HepG2 (cell line): ENCODE data around the gene IGFN1. TPM values are rescaled to one million over a fixed set of nuclear protein-coding genes. Genes with fewer than 3 reads are reported as not detected.
A peak's percentile ranks its signal among the peaks of the same experiment; 100 is the strongest.

Experiments
- ATAC-seq: fragments of 200-7000 bp; cut with Tn5 transposase; 3 replicates; pipeline ENCODE4 v1.9.1; 2020; ENCODE audit warnings: mild to moderate bottlenecking, moderate library complexity
- BruUV-seq: library from RNA; stranded (reverse); fragments of 400-500 nt; replicated peaks from 2 replicates; lab custom pipeline; 2021; lab: Mats Ljungman, UMichigan
- CTCF ChIA-PET: fragments of 300-600 bp; formaldehyde crosslinking; extraction: SDS; loops from one replicate; lab custom pipeline; 2021; ENCODE audit warnings: low total read pairs, inconsistent platforms, low intra/inter-chr PET ratio; lab: Yijun Ruan, JAX
- POLR2A ChIA-PET: fragments of 350-600 bp; sonication (Branson Sonifier 250); formaldehyde crosslinking; loops from one replicate; lab custom pipeline; 2020; ENCODE audit warnings: antibody characterized with exemption, inconsistent platforms; lab: Yijun Ruan, JAX
- DNase-seq: peaks from one replicate; pipeline ENCODE4 v3.0.0-alpha.2; 2015; ENCODE audit warnings: low spot score
- FAIRE-seq: peaks from 3 replicates; lab custom pipeline; 2011; peaks lifted over from hg19 to GRCh38; lab: Jason Lieb, UNC
- H2AFZ ChIP-seq: one replicate; pipeline ENCODE4 v1.6.1; 2011; ENCODE audit warnings: low read length, inconsistent platforms
- H3K27ac ChIP-seq: fragments of 300-600 bp; 3 replicates; pipeline ENCODE4 v1.8.0; 2011; ENCODE audit warnings: mixed run types, mild to moderate bottlenecking, mixed read lengths, low read length, inconsistent platforms; ENCODE audit not compliant: insufficient read depth; ENCODE audit errors: extremely low read length
- H3K27me3 ChIP-seq, 2 experiments: fragments of 200-600 bp in 1 of 2; 2 replicates in 1 of 2; 3 replicates in 1 of 2; pipeline versions ENCODE4 v1.6.0 to v1.8.0; 2011; ENCODE audit warnings: low read length in 2 of 2, mild to moderate bottlenecking in 2 of 2, moderate library complexity in 2 of 2, inconsistent platforms in 1 of 2; ENCODE audit not compliant: insufficient read depth in 2 of 2, control insufficient read depth in 1 of 2
- H3K36me3 ChIP-seq, 2 experiments: fragments of 200-600 bp in 1 of 2; replicated peaks in 1 of 2; 2 replicates in 1 of 2; 3 replicates in 1 of 2; pipeline versions ENCODE4 v1.5.1 to v1.8.0; 2011; ENCODE audit warnings: low read length in 2 of 2, inconsistent platforms in 1 of 2; ENCODE audit not compliant: insufficient read depth in 2 of 2, control insufficient read depth in 1 of 2
- H3K4me1 ChIP-seq: 2 replicates; pipeline ENCODE4 v1.5.1; 2012; ENCODE audit warnings: low read length, inconsistent platforms; ENCODE audit not compliant: insufficient read depth
- H3K4me2 ChIP-seq: 2 replicates; pipeline ENCODE4 v1.6.0; 2011; ENCODE audit warnings: low read depth, low read length, inconsistent platforms
- H3K4me3 ChIP-seq, 3 experiments: fragments of 200-600 bp in 1 of 3; sonication (generic), shearing (Covaris generic) in 1 of 3; replicated peaks in 1 of 3; 2 replicates each; pipeline ENCODE4 v1.5.1; 2011 to 2016; ENCODE audit warnings: low read length in 3 of 3, inconsistent platforms in 2 of 3, low read depth in 2 of 3, mild to moderate bottlenecking in 2 of 3, control low read depth in 1 of 3, mixed read lengths in 1 of 3; ENCODE audit not compliant: insufficient read depth in 1 of 3
- H3K79me2 ChIP-seq: one replicate; pipeline ENCODE4 v1.6.1; 2011; ENCODE audit warnings: low read length, inconsistent platforms; ENCODE audit not compliant: insufficient read depth
- H3K9ac ChIP-seq: 2 replicates; pipeline ENCODE4 v1.6.0; 2011; ENCODE audit warnings: mild to moderate bottlenecking, low read depth, low read length, inconsistent platforms; ENCODE audit not compliant: insufficient read depth
- H3K9me3 ChIP-seq: 2 replicates; pipeline ENCODE4 v1.5.1; 2012; ENCODE audit warnings: mild to moderate bottlenecking, low read length
- H4K20me1 ChIP-seq: 2 replicates; pipeline ENCODE4 v1.6.0; 2011; ENCODE audit warnings: inconsistent platforms, mild to moderate bottlenecking, low read length, moderate library complexity; ENCODE audit not compliant: insufficient read depth
- ARNTL ChIP-seq: sonication (generic); formaldehyde crosslinking; IDR thresholded peaks from 2 replicates; pipeline ENCODE4 v1.4.0; 2020; ENCODE audit warnings: mild to moderate bottlenecking, missing genetic modification reagents
- POGZ ChIP-seq: sonication (generic); formaldehyde crosslinking; IDR thresholded peaks from 2 replicates; pipeline ENCODE4 v1.4.0; 2020; ENCODE audit warnings: mild to moderate bottlenecking, missing genetic modification reagents
- RFX5 ChIP-seq: IDR thresholded peaks from 2 replicates; pipeline ENCODE4 v1.6.1; 2011; ENCODE audit warnings: low read depth, low read length, improper control_type of control experiment
- SMAD1 ChIP-seq: sonication (generic); formaldehyde crosslinking; IDR thresholded peaks from 2 replicates; pipeline ENCODE4 v1.4.0; 2020; ENCODE audit warnings: missing genetic modification reagents, low read depth, mild to moderate bottlenecking, borderline replicate concordance
- SSRP1 ChIP-seq: IDR thresholded peaks from 2 replicates; pipeline ENCODE4 v1.6.1; 2016; ENCODE audit warnings: control low read depth
- ZNF121 ChIP-seq: sonication (generic); formaldehyde crosslinking; IDR thresholded peaks from 2 replicates; pipeline ENCODE4 v1.5.0; 2020; ENCODE audit warnings: mild to moderate bottlenecking, missing genetic modification reagents
- ZNF30 ChIP-seq: sonication (generic); formaldehyde crosslinking; IDR thresholded peaks from 2 replicates; pipeline ENCODE4 v1.5.0; 2020; ENCODE audit warnings: mild to moderate bottlenecking, missing genetic modification reagents
- ZNF446 ChIP-seq: sonication (generic); formaldehyde crosslinking; IDR thresholded peaks from 2 replicates; pipeline ENCODE4 v1.5.0; 2020; ENCODE audit warnings: mild to moderate bottlenecking, missing genetic modification reagents
- ZNF468 ChIP-seq: sonication (generic); formaldehyde crosslinking; IDR thresholded peaks from 2 replicates; pipeline ENCODE4 v1.8.0; 2022; ENCODE audit warnings: mild to moderate bottlenecking, moderate library complexity, missing genetic modification reagents
- ZNF501 ChIP-seq: sonication (generic); formaldehyde crosslinking; IDR thresholded peaks from 2 replicates; pipeline ENCODE4 v1.5.1; 2020; ENCODE audit warnings: mild to moderate bottlenecking, moderate library complexity, missing genetic modification reagents
- ZNF564 ChIP-seq: sonication (generic); formaldehyde crosslinking; IDR thresholded peaks from 2 replicates; pipeline ENCODE4 v1.8.1; 2023; ENCODE audit warnings: mild to moderate bottlenecking, missing genetic modification reagents
- ZNF569 ChIP-seq: sonication (generic); formaldehyde crosslinking; IDR thresholded peaks from 2 replicates; pipeline ENCODE4 v1.5.0; 2020; ENCODE audit warnings: mild to moderate bottlenecking, missing genetic modification reagents, moderate library complexity, borderline replicate concordance
- ZNF607 ChIP-seq: sonication (generic); formaldehyde crosslinking; IDR thresholded peaks from 2 replicates; pipeline ENCODE4 v1.5.1; 2020; ENCODE audit warnings: missing genetic modification reagents, mild to moderate bottlenecking, borderline replicate concordance
- ZNF749 ChIP-seq: sonication (generic); formaldehyde crosslinking; IDR thresholded peaks from 2 replicates; pipeline ENCODE4 v1.8.0; 2022; ENCODE audit warnings: mild to moderate bottlenecking, missing genetic modification reagents, moderate library complexity, borderline replicate concordance
- WGBS: methylation state at CpG from one replicate; pipeline ENCODE4 v1.1.6; 2017; ENCODE audit warnings: low lambda C conversion rate; 5-methylcytosine and 5-hydroxymethylcytosine counted together
- in situ Hi-C: cut with HindIII; loops from 2 replicates; pipeline ENCODE4 v1.10.0; 2017; ENCODE audit warnings: low pct_unique_long_range_greater_than_20kb; ENCODE audit not compliant: extremely low pct_ligation_motif_present
- intact Hi-C: fragments of 100-400 bp; cut with micrococcal nuclease; formaldehyde crosslinking; loops from one replicate; pipeline ENCODE4 v1.10.0; 2022; ENCODE audit not compliant: unreplicated experiment
- polyA plus RNA-seq, 8 experiments: library from polyadenylated mRNA; depleted of rRNA in 3 of 8; stranded (reverse) in 7 of 8; unstranded in 1 of 8; fragments of >200 nt; fragmentation: Illumina TruSeq in 4 of 8; extraction: Trizol in 4 of 8; gene quantifications; 2 replicates each; pipeline versions ENCODE4 v1.2.1 to v1.2.3, GENCODE V29; 2011 to 2016; ENCODE audit warnings: low read depth in 4 of 8, missing spikeins in 1 of 8, mixed read lengths in 1 of 8; ENCODE audit not compliant: insufficient read depth in 1 of 8
- total RNA-seq, 5 experiments: library from RNA; depleted of rRNA; stranded (reverse); fragments of >200 nt; fragmentation: Illumina TruSeq; extraction: Trizol; gene quantifications; 2 replicates each; pipeline ENCODE4 v1.2.3, GENCODE V29; 2016; ENCODE audit warnings: low read depth in 1 of 5
- TF ChIP-seq, protein P1 (sequence below): sonication (generic); formaldehyde crosslinking; IDR thresholded peaks from 2 replicates; pipeline ENCODE4 v1.4.0; 2020; ENCODE audit warnings: missing genetic modification reagents, borderline replicate concordance

Gene IGFN1
- total and polyA plus RNA-seq, 2 of the 13 experiments (the other 11 are each of a cell fraction or from before 2014, with no cell fraction given), result 0.04 to 0.05 TPM

DNA sequence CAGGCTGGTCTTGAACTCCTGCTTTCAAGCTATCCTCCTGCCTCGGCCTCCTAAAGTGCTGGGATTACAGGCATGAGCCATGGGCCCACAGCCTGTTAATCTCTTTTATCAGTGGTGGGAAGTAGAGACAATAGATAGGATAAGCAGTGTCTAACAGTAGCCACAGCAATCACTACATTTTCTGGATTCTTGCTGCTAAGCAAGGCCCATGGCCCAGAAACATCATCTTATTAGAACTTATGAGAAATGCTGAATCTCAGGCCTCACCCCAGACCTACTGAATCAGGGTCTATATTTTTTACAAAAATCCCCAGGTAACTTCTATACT lies 29.7 kb downstream of the IGFN1 start:
- ATAC-seq (no peak), FAIRE-seq (no peak)

DNA sequence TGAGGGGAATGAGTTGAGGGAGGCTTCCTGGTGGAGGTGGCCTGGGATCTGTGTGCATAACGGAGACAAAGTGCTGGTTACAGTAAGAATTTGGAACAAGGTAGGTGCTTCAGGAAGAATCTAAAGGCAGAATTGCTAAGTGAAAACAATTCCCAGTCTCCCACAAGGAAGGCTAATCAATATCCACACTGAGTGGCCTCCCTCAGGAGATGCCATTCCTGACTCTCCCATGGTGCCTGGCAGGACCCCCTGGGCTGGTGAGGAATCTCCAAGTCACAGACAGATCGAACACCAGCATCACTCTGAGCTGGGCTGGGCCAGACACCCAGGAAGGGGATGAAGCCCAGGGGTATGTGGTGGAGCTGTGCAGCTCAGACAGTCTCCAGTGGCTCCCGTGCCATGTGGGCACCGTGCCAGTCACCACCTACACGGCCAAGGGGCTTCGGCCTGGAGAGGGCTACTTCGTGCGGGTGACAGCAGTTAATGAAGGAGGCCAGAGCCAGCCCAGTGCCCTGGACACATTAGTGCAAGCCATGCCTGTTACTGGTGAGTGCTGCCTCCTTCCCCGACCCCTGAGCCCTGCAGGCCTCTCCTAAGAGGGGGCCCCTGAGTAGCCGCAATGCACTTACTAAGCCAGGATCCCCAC lies 30.7 kb downstream of the IGFN1 start:
- Histone ChIP-seq H2AFZ (no peak overlapping the region), H3K27me3 (peaks cover 5 to 39% of the 10 kb centered on the region in 2 experiments), H3K9ac (no peak overlapping the region), H3K9me3 (no peaks in the 10 kb centered on the region), H4K20me1 (no peaks in the 10 kb centered on the region), H3K27ac (no peak overlapping the region), H3K4me3 (no peak overlapping the region), H3K4me1 (peaks cover 40% of the 10 kb centered on the region), H3K36me3 (no peaks in the 10 kb centered on the region), H3K79me2 (no peaks in the 10 kb centered on the region), H3K4me2 (no peak overlapping the region)
- no TSS peak for BruUV-seq
- in situ Hi-C loops, result no loop called here
- no peak for FAIRE-seq
- intact Hi-C loops, result loop anchor here (5.0 kb wide), 1 partner anchor 94 kb away; the partner anchor contains the start of gene ASCL5
- 52% methylated on average over 3 of the region's 10 CpGs for WGBS
- CTCF ChIA-PET, result interaction anchor here (1.3 to 2.9 kb wide), 2 partner anchors 72 to 135 kb away, joined by 3 to 23 read pairs; no protein-coding TSS in a partner anchor
- DNase-seq, result no peak
- POLR2A ChIA-PET, result no interaction called here
- no peak for ATAC-seq
- TF ChIP-seq ZNF607 (no peak), SMAD1 (CRISPR knock-in tag) (no peak), ZNF569 (CRISPR knock-in tag) (no peak), SSRP1 (CRISPR knock-in tag) (no peak), ZNF749 (CRISPR knock-in tag) (no peak), POGZ (no peak), ZNF501 (no peak), ZNF446 (CRISPR knock-in tag) (no peak), ARNTL (CRISPR knock-in tag) (no peak), RFX5 (no peak), ZNF468 (no peak), ZNF564 (no peak)

More for the DNA sequence above, 29.7 kb downstream of the IGFN1 start:
- H3K9me3 ChIP-seq, result no peaks in the 10 kb centered on the region
- H3K36me3 ChIP-seq, result no peaks in the 10 kb centered on the region
- no peaks in the 10 kb centered on the region for H4K20me1 ChIP-seq
- H3K27ac ChIP-seq, result no peak overlapping the region
- ChIA-PET CTCF (no interaction called here), POLR2A (no interaction called here)
- TF ChIP-seq, protein P1, sequence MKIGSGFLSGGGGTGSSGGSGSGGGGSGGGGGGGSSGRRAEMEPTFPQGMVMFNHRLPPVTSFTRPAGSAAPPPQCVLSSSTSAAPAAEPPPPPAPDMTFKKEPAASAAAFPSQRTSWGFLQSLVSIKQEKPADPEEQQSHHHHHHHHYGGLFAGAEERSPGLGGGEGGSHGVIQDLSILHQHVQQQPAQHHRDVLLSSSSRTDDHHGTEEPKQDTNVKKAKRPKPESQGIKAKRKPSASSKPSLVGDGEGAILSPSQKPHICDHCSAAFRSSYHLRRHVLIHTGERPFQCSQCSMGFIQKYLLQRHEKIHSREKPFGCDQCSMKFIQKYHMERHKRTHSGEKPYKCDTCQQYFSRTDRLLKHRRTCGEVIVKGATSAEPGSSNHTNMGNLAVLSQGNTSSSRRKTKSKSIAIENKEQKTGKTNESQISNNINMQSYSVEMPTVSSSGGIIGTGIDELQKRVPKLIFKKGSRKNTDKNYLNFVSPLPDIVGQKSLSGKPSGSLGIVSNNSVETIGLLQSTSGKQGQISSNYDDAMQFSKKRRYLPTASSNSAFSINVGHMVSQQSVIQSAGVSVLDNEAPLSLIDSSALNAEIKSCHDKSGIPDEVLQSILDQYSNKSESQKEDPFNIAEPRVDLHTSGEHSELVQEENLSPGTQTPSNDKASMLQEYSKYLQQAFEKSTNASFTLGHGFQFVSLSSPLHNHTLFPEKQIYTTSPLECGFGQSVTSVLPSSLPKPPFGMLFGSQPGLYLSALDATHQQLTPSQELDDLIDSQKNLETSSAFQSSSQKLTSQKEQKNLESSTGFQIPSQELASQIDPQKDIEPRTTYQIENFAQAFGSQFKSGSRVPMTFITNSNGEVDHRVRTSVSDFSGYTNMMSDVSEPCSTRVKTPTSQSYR, result no peak
- TF ChIP-seq ZNF30 (CRISPR knock-in tag), result no peak
- TF ChIP-seq ZNF121 (CRISPR knock-in tag), result peak; percentile 31; the same call in 1 of the 2 replicates
- DNase-seq, result no peak
- in situ Hi-C loops, result no loop called here
- H3K4me3 ChIP-seq, result no peak overlapping the region
- H3K9ac ChIP-seq, result no peak overlapping the region
- 79% methylated on average over 1 of the region's 1 CpG for WGBS
- intact Hi-C loops, result loop anchor here (5.0 kb wide), 1 partner anchor 93 kb away; the partner anchor contains the start of gene ASCL5
- no peak overlapping the region for H2AFZ ChIP-seq
- no TSS peak for BruUV-seq
- H3K4me1 ChIP-seq, result peaks cover 40% of the 10 kb centered on the region
- no peaks in the 10 kb centered on the region for H3K79me2 ChIP-seq
- no peak overlapping the region for H3K4me2 ChIP-seq
- H3K27me3 ChIP-seq, result peaks cover 2 to 36% of the 10 kb centered on the region in 2 experiments; a peak in 4 of 5 replicates
